Glutamatergic neuron (in vitro differentiated cells): ENCODE results near the gene SHISA8. TPM values are rescaled to one million over a fixed set of nuclear protein-coding genes. Genes with fewer than 3 reads are reported as not detected.

ENCODE experiments used
- DNase-seq: peaks from one replicate; pipeline ENCODE4 v3.0.0; 2022
- H3K27ac Mint-ChIP-seq: one replicate; pipeline ENCODE4 v1.8.0; 2020; ENCODE audit warnings: mild to moderate bottlenecking, mixed read lengths, inconsistent platforms; ENCODE audit not compliant: unreplicated experiment
- H3K27me3 Mint-ChIP-seq: one replicate; pipeline ENCODE4 v1.8.0; 2020; ENCODE audit warnings: mild to moderate bottlenecking, moderate library complexity, mixed read lengths, inconsistent platforms; ENCODE audit not compliant: unreplicated experiment
- H3K36me3 Mint-ChIP-seq: one replicate; pipeline ENCODE4 v1.8.0; 2020; ENCODE audit warnings: mild to moderate bottlenecking, mixed read lengths, inconsistent platforms; ENCODE audit not compliant: unreplicated experiment
- H3K4me1 Mint-ChIP-seq: one replicate; pipeline ENCODE4 v1.8.0; 2020; ENCODE audit warnings: mild to moderate bottlenecking, low read depth, mixed read lengths, inconsistent platforms; ENCODE audit not compliant: unreplicated experiment
- H3K4me3 Mint-ChIP-seq: one replicate; pipeline ENCODE4 v1.8.0; 2020; ENCODE audit warnings: mild to moderate bottlenecking, mixed read lengths, inconsistent platforms; ENCODE audit not compliant: unreplicated experiment
- H3K9me3 Mint-ChIP-seq: one replicate; pipeline ENCODE4 v1.8.0; 2020; ENCODE audit warnings: mild to moderate bottlenecking, moderate library complexity, mixed read lengths, inconsistent platforms; ENCODE audit not compliant: unreplicated experiment
- CTCF ChIP-seq: fragments of 200-600 bp; sonication (generic); IDR thresholded peaks from one replicate; pipeline ENCODE4 v1.5.0; 2021; ENCODE audit not compliant: partially characterized antibody, unreplicated experiment
- total RNA-seq: library from RNA; stranded (reverse); fragmentation: NEBNext Ultra II Directional; extraction: Animal tissue kit (Norgen Biotek cat#: 25700); gene quantifications from one replicate; pipeline ENCODE4 v1.2.1, GENCODE V29; 2021; ENCODE audit not compliant: unreplicated experiment

SHISA8 gene
- total RNA-seq, 1 donor from 2014 or later, result not detected

GRCh38 chr22:41907436-41908401, 7.2 kb downstream of the SHISA8 start:
- TF ChIP-seq CTCF, result no peak
- Mint-ChIP-seq H3K27ac (no peak overlapping the region), H3K27me3 (peaks cover 26% of the 10 kb centered on the region), H3K4me1 (peaks cover 6% of the 10 kb centered on the region), H3K4me3 (no peak overlapping the region), H3K9me3 (peaks cover 6% of the 10 kb centered on the region), H3K36me3 (no peaks in the 10 kb centered on the region)
- DNase-seq, result no peak

- H3K27ac Mint-ChIP-seq, result no peak overlapping the region
- DNase-seq, result no peak
- H3K36me3 Mint-ChIP-seq, result no peaks in the 10 kb centered on the region
- no peak overlapping the region for H3K4me3 Mint-ChIP-seq
- TF ChIP-seq CTCF, result no peak
- H3K4me1 Mint-ChIP-seq, result peaks cover 6% of the 10 kb centered on the region
- peaks cover 6% of the 10 kb centered on the region for H3K9me3 Mint-ChIP-seq
- peaks cover 20% of the 10 kb centered on the region for H3K27me3 Mint-ChIP-seq
These were observed 8.1 kb downstream of the SHISA8 start for GRCh38 chr22:41906822-41907221.

GRCh38 chr22:41905411-41906202, 9.3 kb downstream of the SHISA8 start:
- H3K27me3 Mint-ChIP-seq, result peaks cover 16% of the 10 kb centered on the region
- peaks cover 6% of the 10 kb centered on the region for H3K4me1 Mint-ChIP-seq
- peaks cover 9% of the 10 kb centered on the region for H3K9me3 Mint-ChIP-seq
- H3K4me3 Mint-ChIP-seq, result no peak overlapping the region
- no peaks in the 10 kb centered on the region for H3K36me3 Mint-ChIP-seq
- no peak overlapping the region for H3K27ac Mint-ChIP-seq
- TF ChIP-seq CTCF, result no peak
- no peak for DNase-seq

- TF ChIP-seq CTCF, result no peak
- peaks cover 10% of the 10 kb centered on the region for H3K9me3 Mint-ChIP-seq
- no peak overlapping the region for H3K4me3 Mint-ChIP-seq
- H3K4me1 Mint-ChIP-seq, result peaks cover 6% of the 10 kb centered on the region
- H3K27ac Mint-ChIP-seq, result no peak overlapping the region
- H3K36me3 Mint-ChIP-seq, result no peaks in the 10 kb centered on the region
- DNase-seq, result no peak
- H3K27me3 Mint-ChIP-seq, result peaks cover 16% of the 10 kb centered on the region
These were observed 10.1 kb downstream of the SHISA8 start for GRCh38 chr22:41904450-41905410.
